GM18526 (cell line): ENCODE results near the gene SUPT20H.
A peak's percentile ranks its signal among the peaks of the same experiment; 100 is the strongest.

Experiments used
- POLR2A ChIP-seq: IDR thresholded peaks from 3 replicates; pipeline ENCODE4 v1.6.1; 2011; ENCODE audit not compliant: insufficient read length; ENCODE audit errors: extremely low read depth

Gene SUPT20H

GRCh38 chr13:37039896-37040295 lies 19.6 kb downstream of the SUPT20H start:
- no peak for TF ChIP-seq POLR2A

- TF ChIP-seq POLR2A: no peak
These were observed 22.2 kb downstream of the SUPT20H start for GRCh38 chr13:37037241-37037640.

GRCh38 chr13:37029617-37030016 lies 29.9 kb downstream of the SUPT20H start:
- no peak for TF ChIP-seq POLR2A

- TF ChIP-seq POLR2A: no peak
These were observed 31.8 kb downstream of the SUPT20H start for GRCh38 chr13:37027639-37028038.

- no peak for TF ChIP-seq POLR2A
These were observed 32.7 kb downstream of the SUPT20H start for GRCh38 chr13:37026771-37027170.

GRCh38 chr13:37023871-37024270 lies 35.6 kb downstream of the SUPT20H start:
- no peak for TF ChIP-seq POLR2A

- TF ChIP-seq POLR2A: no peak
These were observed 44.9 kb downstream of the SUPT20H start for GRCh38 chr13:37014609-37015008.

GRCh38 chr13:37011788-37012187 lies 47.7 kb downstream of the SUPT20H start:
- TF ChIP-seq POLR2A: no peak

- TF ChIP-seq POLR2A: no peak
These were observed 48.5 kb downstream of the SUPT20H start for GRCh38 chr13:37011002-37011401.

- no peak for TF ChIP-seq POLR2A
These were observed 49.1 kb downstream of the SUPT20H start for GRCh38 chr13:37010424-37010823.

- TF ChIP-seq POLR2A: no peak
These were observed 49.8 kb downstream of the SUPT20H start for GRCh38 chr13:37009692-37010091.

- no peak for TF ChIP-seq POLR2A
These were observed 57.6 kb downstream of the SUPT20H start for GRCh38 chr13:37001921-37002250.

GRCh38 chr13:36999054-36999714 lies 60.3 kb downstream of the SUPT20H start, which contains the start of gene ALG5:
Gene ALG5, minus strand, starts transcription at chr13:36999340. Its CDS starts 40 bp downstream, at chr13:36999300.
- peak; percentile 95 for TF ChIP-seq POLR2A

- TF ChIP-seq POLR2A: no peak
These were observed 60.9 kb downstream of the SUPT20H start for GRCh38 chr13:36998624-36999041.

- no peak for TF ChIP-seq POLR2A
These were observed 61.6 kb downstream of the SUPT20H start for GRCh38 chr13:36997716-36998427.

GRCh38 chr13:36992362-36992761 lies 67.1 kb downstream of the SUPT20H start:
- TF ChIP-seq POLR2A: no peak
